NT2/D1 (cell line): ENCODE measurements around the gene NCOR1.

Source experiments
- SUZ12 ChIP-seq: IDR thresholded peaks from 2 replicates; pipeline ENCODE4 v1.6.1; 2011; ENCODE audit not compliant: insufficient read length, insufficient read depth; ENCODE audit errors: extremely low read depth
- YY1 ChIP-seq: IDR thresholded peaks from 2 replicates; pipeline ENCODE4 v1.6.1; 2011; ENCODE audit not compliant: insufficient read length, insufficient read depth

DNA sequence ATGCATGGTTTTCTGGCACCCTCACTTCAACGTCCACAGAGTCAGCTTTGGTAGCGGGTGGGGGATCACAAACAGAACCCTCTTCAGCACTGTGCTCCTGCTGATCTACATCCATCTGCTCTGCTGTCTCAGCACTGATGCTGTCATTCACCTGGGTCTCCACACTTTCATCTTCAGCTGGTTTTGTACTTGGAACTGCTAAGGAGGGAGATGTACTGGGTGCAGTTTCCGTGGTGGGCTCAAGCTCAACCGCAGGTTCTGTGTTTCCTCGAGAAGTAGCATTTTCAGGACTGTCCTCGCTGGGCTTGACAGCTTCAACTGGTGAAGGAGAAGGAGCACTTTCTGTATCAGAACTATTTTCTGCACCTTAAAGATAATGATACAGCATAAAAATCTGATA is 113.9 kb downstream of the NCOR1 start:
- no peak for TF ChIP-seq YY1
- no peak for TF ChIP-seq SUZ12
